AG04449 (cell line): ENCODE data around the gene CYBC1.
"Not testable (repeated sequence)": the region's sequence is repeated elsewhere in the genome, so short reads cannot be mapped to it uniquely, and the experiment has no call there.

Experiments
- CTCF ChIA-PET: fragments of 350-600 bp; formaldehyde crosslinking; extraction: SDS; loops from one replicate; lab custom pipeline; 2021; ENCODE audit warnings: antibody characterized with exemption; lab: Yijun Ruan, JAX
- POLR2A ChIA-PET: fragments of 400-600, 350-600 bp; formaldehyde crosslinking; extraction: SDS; loops from one replicate; lab custom pipeline; 2020; ENCODE audit warnings: antibody characterized with exemption, inconsistent platforms; lab: Yijun Ruan, JAX
- DNase-seq: peaks from one replicate; pipeline ENCODE4 v3.0.0-alpha.2; 2010; ENCODE audit warnings: low read depth, low spot score
- H3K4me3 ChIP-seq: 2 replicates; pipeline ENCODE4 v1.5.1; 2011; ENCODE audit warnings: low read depth, mild to moderate bottlenecking, control low read depth, low read length
- TF ChIP-seq, protein P1 (sequence below): IDR thresholded peaks from one replicate; pipeline ENCODE4 v1.5.1; 2011; ENCODE audit warnings: mild to moderate bottlenecking, moderate library complexity, low read length, control low read depth, inconsistent platforms; ENCODE audit not compliant: insufficient read depth; ENCODE audit errors: missing control alignments

The CYBC1 gene

DNA sequence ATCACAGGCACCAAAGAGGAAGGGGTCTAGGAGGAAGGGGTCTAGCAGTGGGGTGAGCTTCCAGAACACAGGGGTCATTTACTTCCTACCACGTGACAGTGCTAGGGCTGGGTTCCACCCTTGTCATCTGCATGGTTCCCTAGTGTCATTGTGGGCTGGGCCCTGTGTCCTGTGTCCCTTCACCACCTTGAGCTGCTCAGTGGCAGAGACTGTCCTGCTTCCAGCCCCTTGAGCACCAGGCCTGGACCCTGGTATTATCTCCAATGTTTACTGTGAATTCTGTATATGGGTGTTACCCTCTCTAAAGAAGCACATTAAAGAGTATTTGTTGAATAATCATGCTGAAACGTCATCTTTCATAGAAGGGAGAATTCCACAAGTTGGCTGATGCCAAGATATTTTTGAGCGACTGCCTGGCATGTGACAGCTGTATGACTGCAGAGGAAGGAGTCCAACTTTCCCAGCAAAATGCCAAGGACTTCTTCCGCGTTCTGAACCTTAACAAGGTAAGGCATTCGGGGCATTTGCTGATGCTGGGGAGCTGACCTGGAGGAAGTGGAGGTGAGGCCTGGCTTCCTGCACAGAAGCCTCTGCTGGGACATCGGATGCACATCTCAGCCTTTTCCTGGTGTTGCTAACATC lies 13.5 kb upstream of the CYBC1 start:
- ChIA-PET CTCF (no interaction called here), POLR2A (no interaction called here)
- no peak overlapping the region for H3K4me3 ChIP-seq
- TF ChIP-seq, protein P1, sequence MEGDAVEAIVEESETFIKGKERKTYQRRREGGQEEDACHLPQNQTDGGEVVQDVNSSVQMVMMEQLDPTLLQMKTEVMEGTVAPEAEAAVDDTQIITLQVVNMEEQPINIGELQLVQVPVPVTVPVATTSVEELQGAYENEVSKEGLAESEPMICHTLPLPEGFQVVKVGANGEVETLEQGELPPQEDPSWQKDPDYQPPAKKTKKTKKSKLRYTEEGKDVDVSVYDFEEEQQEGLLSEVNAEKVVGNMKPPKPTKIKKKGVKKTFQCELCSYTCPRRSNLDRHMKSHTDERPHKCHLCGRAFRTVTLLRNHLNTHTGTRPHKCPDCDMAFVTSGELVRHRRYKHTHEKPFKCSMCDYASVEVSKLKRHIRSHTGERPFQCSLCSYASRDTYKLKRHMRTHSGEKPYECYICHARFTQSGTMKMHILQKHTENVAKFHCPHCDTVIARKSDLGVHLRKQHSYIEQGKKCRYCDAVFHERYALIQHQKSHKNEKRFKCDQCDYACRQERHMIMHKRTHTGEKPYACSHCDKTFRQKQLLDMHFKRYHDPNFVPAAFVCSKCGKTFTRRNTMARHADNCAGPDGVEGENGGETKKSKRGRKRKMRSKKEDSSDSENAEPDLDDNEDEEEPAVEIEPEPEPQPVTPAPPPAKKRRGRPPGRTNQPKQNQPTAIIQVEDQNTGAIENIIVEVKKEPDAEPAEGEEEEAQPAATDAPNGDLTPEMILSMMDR = no peak
- no peak for DNase-seq

DNA sequence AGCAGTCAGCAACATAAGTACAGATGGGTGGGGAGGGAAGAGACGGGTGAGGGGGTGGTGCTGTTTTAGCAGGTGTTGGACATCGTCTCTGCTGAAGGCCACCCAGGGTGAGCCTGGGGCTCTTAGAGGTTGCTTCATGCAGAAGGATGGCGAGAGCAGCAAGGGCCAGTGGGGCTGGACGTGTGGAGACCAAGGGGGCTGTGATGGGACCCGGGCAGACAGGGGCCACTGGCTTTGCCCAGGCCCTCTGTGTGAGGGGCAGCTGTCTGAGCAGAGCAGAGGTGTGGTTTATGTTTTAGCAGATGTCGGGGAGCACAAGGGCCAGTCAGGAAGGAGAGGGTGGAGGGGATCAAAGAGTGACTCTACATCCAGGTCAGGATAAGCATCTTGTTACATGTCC lies 12.8 kb upstream of the CYBC1 start:
- POLR2A ChIA-PET = interaction anchor here (0.6 kb wide), 1 partner anchor 272 kb away, joined by 3 read pairs; the partner anchor contains the start of gene FN3K
- no peak overlapping the region for H3K4me3 ChIP-seq
- no peak for DNase-seq
- CTCF ChIA-PET = no interaction called here
- TF ChIP-seq, protein P1 = no peak

DNA sequence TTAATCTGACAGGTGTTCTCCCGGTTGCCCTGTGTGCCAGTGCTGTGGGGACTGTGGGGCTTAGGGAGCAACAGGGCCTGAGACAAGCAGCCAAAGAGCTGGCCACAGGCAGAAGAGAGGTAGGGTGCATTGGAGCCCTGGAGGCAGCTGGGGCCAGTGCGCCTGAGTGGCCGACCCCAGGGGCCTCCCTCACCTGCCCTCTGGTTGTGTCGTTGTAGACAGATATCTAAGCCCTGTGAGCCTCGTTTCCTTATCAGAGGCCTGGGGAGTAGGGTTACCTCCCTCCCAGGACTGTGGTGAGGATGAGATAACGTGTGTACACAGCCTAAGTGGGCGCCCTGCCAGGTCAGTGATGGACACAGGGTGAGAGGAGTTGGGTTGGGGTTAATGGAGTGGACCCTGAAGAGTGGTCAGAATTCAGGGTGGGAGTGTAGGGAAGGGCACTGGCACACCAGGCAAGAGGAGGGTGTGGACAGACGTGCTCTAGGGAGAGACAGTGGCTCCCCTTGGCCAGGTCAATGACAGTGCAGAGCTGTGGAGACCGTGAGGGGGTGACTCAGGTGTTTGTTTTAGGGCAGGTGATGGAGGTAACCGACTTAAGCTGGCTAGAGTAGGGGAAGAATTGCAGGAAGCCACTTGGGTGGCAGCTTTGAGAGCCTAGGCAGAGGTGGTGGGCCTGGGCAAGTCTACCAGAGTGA lies 11.4 kb upstream of the CYBC1 start:
- DNase-seq = no peak
- POLR2A ChIA-PET = no interaction called here
- CTCF ChIA-PET = no interaction called here
- no peak overlapping the region for H3K4me3 ChIP-seq
- TF ChIP-seq, protein P1 = no peak

DNA sequence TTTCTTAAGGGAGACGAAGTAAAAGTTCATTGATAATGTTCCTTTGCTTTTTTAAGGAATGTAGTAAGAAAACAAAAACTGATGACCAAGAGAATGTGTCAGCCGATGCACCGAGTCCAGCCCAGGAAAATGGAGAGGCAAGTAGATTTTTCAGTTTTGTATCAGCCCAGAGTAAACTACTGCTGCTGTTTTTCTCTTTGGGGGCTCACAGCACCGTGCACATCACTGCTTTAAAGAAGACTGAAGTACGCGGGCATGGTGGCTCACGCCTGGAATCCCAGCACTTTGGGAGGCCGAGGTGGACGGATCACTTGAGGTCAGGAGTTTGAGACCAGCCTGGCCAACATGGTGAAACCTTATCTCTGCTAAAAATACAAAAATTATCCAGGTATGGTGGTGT lies 9.4 kb upstream of the CYBC1 start:
- DNase-seq, H3K4me3 ChIP-seq, POLR2A ChIA-PET: not testable (repeated sequence)
- CTCF ChIA-PET = interaction anchor here (1.1 to 1.6 kb wide), 3 partner anchors 14 to 95 kb away, joined by 3 to 4 read pairs (median 4); no protein-coding TSS in a partner anchor

DNA sequence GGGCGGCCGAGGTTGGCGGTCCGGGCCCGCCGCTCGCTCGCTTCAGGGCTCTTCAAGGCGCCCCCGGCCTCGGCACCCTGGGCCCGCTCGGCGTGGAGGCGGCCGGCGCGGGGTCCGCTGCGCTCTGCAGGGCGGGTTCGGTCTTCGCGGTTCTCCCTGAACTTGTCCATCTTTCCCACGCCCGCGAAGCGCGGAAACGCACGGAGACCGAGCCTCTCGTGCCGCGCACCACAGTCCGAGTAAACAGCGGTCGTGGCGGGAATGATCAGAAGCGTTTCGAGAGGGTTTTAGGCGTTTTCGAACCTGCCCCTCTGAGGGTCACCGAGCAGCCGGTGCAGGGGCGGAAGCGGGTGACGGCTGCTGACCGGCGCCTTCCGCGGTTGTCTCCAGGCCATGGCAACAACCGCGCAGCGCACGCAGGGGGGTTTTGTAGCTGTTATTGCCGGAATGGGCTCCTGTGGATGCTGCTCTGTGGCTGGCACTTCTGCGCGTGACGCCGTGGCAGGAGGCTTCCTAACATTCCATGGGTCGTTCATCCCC lies 8.4 kb upstream of the CYBC1 start:
- TF ChIP-seq, protein P1 = no peak
- POLR2A ChIA-PET = no interaction called here
- CTCF ChIA-PET = interaction anchor here (1.1 to 1.6 kb wide), 3 partner anchors 15 to 96 kb away, joined by 3 to 4 read pairs (median 4); no protein-coding TSS in a partner anchor
- peak overlapping the region; percentile 82 for H3K4me3 ChIP-seq
- no peak for DNase-seq

DNA sequence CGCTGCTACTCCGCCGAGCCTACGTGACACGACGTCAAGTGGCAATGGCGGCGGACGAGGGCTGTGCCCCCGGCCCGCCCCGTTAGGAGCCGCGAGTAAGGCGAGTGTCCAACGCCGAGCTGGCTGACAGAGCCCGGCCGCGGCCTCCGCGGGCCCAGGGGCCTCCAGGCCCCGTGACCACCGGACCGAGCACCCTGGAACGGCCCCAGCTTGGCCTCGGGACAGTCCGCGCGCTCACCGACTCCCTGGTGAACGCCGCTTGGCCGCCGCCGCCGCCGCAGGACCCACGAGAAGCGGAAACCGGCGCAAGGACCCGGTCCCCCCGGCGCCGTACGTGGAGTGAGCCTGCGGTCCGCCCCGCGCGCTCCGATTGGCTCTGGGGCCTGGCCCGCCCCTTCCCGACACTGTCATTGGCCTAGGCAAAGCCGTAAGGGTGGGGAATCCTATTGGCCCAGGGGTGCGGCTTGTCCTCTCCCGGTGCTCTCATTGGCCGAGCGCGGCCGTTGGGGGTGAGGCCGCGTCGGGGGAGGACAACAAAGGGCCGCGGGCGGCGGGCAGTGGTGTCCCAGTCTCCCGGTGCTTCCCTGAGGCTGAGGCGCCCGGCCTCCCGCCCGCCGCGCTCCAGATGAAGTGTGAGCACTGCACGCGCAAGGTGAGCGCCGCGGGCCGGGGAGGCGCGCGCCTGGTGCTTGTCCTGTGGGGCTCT lies 7.8 kb upstream of the CYBC1 start, which contains the start of gene NARF:
NARF (plus strand) TSS at position 563 of the 706 bp plus-strand sequence; CDS start at position 626, 63 bp downstream.
- CTCF ChIA-PET = interaction anchor here (1.2 kb wide), 1 partner anchor 13 kb away, joined by 3 read pairs; no protein-coding TSS in a partner anchor
- TF ChIP-seq, protein P1 = no peak
- POLR2A ChIA-PET = interaction anchor here (1.0 kb wide), 1 partner anchor 17 kb away, joined by 4 read pairs; no protein-coding TSS in a partner anchor
- peak within 1 kb of the TSS; percentile 82 for H3K4me3 ChIP-seq
- peak; percentile 88 for DNase-seq
